KOPT-K1 (cell line): ENCODE measurements around the gene FBXW11.

Experiments
- H3K27ac ChIP-seq: fragments of 200-600 bp; sonication (generic); 2 replicates; pipeline ENCODE4 v1.5.1; 2016; ENCODE audit warnings: antibody characterized with exemption, mild to moderate bottlenecking, low read depth, low read length; ENCODE audit not compliant: poor library complexity, severe bottlenecking
- H3K36me3 ChIP-seq: fragments of 200-600 bp; sonication (generic); 2 replicates; pipeline ENCODE4 v1.5.1; 2017; ENCODE audit warnings: antibody characterized with exemption, mild to moderate bottlenecking, low read length, moderate library complexity; ENCODE audit not compliant: insufficient read depth
- H3K9me3 ChIP-seq: fragments of 200-600 bp; sonication (generic); 2 replicates; pipeline ENCODE4 v1.5.1; 2017; ENCODE audit warnings: antibody characterized with exemption, low read length, mild to moderate bottlenecking; ENCODE audit not compliant: insufficient read depth, poor library complexity, severe bottlenecking

FBXW11 gene

GRCh38 chr5:172004824-172005237 is 1.6 kb downstream of the FBXW11 start:
- H3K27ac ChIP-seq: peak overlapping the region; percentile 90
- no peaks in the 10 kb centered on the region for H3K36me3 ChIP-seq
- no peaks in the 10 kb centered on the region for H3K9me3 ChIP-seq

GRCh38 chr5:172003746-172004145 is 2.7 kb downstream of the FBXW11 start:
- Histone ChIP-seq H3K9me3 (no peaks in the 10 kb centered on the region), H3K27ac (no peak overlapping the region), H3K36me3 (no peaks in the 10 kb centered on the region)

DNA sequence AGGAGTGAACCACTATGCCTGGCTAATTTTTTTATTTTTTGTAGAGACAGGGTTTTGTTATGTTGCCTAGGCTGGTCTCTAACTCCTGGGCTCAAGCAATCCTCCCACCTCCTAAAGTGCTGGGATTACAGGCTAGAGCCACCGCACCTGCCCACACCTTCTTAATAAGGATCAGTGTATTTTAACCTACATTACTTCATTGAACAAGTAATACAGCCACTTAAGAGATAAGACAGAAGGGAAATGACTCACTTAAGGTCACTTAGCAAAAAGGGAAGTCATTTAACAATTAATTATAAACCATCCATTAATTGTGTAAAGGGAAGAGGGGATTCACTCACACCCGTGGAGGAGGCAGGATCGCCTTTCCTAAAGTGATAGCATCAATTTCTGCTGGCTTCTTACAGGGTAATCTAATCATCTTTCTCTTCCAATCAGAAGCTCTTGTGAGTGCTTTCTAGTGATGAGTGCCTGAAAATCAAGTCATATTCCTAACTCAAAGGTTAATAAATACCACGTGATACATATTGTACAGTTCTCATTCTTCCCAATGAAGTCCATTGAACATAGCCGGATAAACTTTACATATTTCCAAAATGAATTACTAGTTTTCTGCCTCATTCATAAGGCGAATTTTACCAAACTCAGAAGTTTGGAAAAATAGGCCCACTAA is 3.5 kb downstream of the FBXW11 start:
- Histone ChIP-seq H3K9me3 (no peaks in the 10 kb centered on the region), H3K36me3 (no peaks in the 10 kb centered on the region), H3K27ac (no peak overlapping the region)

DNA sequence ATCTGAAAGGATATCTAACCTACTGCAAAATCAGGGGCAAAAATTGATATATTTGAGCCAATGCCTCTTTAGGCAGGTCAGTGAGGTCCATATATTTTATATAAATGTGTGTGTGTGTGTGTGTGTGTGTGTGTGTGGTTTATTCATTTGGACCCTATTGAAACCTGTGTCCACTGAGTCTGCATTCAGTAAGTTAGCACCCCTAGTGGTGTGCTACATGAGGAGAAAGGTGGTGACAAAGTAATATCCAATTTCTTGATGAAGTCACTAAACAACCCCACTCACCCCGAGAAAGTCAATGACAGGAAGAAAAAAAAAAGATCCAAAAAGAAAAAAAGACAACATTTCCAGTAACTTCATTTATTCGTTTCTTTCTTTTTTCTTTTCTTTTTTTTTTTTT is 4.1 kb downstream of the FBXW11 start:
- Histone ChIP-seq H3K27ac (no peak overlapping the region), H3K36me3 (no peaks in the 10 kb centered on the region), H3K9me3 (no peaks in the 10 kb centered on the region)

GRCh38 chr5:171999877-172000276 is 6.6 kb downstream of the FBXW11 start:
- H3K9me3 ChIP-seq: no peaks in the 10 kb centered on the region
- H3K27ac ChIP-seq: no peak overlapping the region
- H3K36me3 ChIP-seq: no peaks in the 10 kb centered on the region

- no peaks in the 10 kb centered on the region for H3K36me3 ChIP-seq
- H3K27ac ChIP-seq: no peak overlapping the region
These were observed 7.3 kb downstream of the FBXW11 start for GRCh38 chr5:171999100-171999499.

DNA sequence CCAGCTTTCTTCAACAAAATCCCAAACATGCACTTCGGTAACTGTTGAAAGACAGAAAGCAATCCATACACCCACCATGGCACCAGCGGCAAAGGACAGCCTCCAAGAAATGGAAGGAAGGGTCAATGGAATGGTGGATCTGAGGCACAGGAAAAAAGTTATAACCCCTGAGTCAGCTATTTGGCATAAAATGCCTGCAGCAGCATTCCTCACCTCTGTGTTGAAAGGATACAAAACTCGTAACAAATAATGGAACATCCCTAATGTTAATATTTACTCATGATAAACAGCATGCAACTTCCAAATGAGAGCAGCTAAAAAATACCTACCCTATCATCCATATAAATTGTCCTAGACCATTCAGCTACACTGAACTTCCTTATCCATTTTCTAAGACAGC is 9.4 kb downstream of the FBXW11 start:
- Histone ChIP-seq H3K36me3 (0 out of 2 replicates have a peak, but pooled peaks cover 6% of the 10 kb centered on the region), H3K27ac (no peak overlapping the region), H3K9me3 (no peaks in the 10 kb centered on the region)

More at GRCh38 chr5:171999100-171999499, 7.3 kb downstream of the FBXW11 start:
- H3K9me3 ChIP-seq: no peaks in the 10 kb centered on the region

- no peak overlapping the region for H3K27ac ChIP-seq
- H3K36me3 ChIP-seq: 0 out of 2 replicates have a peak, but pooled peaks cover 15% of the 10 kb centered on the region
These were observed 13.6 kb downstream of the FBXW11 start for GRCh38 chr5:171992813-171993212.

DNA sequence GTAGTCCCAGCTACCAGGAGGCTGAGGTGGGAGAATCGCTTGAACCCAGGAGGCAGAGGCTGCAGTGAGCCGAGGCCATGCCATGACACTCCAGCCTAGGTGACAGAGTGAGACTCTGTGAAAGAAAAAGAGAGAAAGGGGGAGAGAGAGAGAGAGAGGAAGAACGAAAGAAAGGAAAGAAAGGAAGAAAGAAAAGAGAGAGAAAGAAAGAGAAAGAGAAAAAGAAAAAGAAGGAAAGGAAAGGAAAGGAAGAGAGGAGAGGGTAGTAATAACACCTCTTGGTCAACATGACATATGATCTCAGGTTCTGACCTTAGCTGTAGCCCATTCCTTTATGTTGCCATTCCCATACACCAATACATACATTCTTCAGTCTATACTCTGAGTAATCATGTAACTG is 14.1 kb downstream of the FBXW11 start:
- H3K36me3 ChIP-seq: 0 out of 2 replicates have a peak, but pooled peaks cover 15% of the 10 kb centered on the region
- no peaks in the 10 kb centered on the region for H3K9me3 ChIP-seq
- H3K27ac ChIP-seq: no peak overlapping the region

More at GRCh38 chr5:171992813-171993212, 13.6 kb downstream of the FBXW11 start:
- H3K9me3 ChIP-seq: no peaks in the 10 kb centered on the region

DNA sequence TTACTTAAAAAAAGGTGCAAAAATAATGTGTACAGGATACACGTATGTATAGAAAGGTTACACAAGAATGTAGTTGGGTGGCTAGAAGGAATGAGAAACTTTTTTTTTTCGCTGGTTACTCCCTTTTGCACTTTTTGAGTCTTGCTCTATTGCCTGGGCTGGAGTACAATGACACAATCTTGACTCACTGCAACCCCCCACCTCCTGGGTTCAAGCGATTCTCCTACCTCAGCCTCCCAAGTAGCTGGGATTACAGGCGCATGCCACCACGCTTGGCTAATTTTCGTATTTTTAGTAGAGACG is 15.8 kb downstream of the FBXW11 start:
- H3K36me3 ChIP-seq: 0 out of 2 replicates have a peak, but pooled peaks cover 15% of the 10 kb centered on the region
- H3K9me3 ChIP-seq: no peaks in the 10 kb centered on the region
- no peak overlapping the region for H3K27ac ChIP-seq

GRCh38 chr5:171989946-171990712 is 16.3 kb downstream of the FBXW11 start:
- H3K36me3 ChIP-seq: 0 out of 2 replicates have a peak, but pooled peaks cover 15% of the 10 kb centered on the region
- H3K9me3 ChIP-seq: no peaks in the 10 kb centered on the region
- no peak overlapping the region for H3K27ac ChIP-seq

DNA sequence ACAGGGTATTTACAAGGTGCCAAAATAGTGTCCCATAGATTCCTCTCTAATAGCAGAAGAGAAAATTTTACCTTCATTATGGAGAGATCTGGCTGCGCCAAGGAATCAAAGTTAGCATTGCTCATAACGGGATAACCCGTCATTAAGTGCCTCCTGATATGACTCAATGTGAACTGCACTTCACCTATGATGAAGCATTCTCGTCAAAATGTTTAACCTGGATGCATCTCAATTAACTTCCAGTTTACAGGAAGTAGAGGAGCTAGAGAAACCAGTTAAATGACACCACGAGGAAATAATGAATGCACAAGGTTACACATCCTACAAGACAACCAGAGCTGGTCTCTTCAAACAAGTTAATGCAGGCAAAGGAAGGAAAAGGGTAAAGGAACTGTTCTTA is 17.2 kb downstream of the FBXW11 start:
- 0 out of 2 replicates have a peak, but pooled peaks cover 15% of the 10 kb centered on the region for H3K36me3 ChIP-seq
- no peak overlapping the region for H3K27ac ChIP-seq

GRCh38 chr5:171986772-171987171 is 19.7 kb downstream of the FBXW11 start:
- H3K36me3 ChIP-seq: 0 out of 2 replicates have a peak, but pooled peaks cover 9% of the 10 kb centered on the region
- H3K9me3 ChIP-seq: no peaks in the 10 kb centered on the region
- H3K27ac ChIP-seq: no peak overlapping the region

More for the DNA sequence above, 17.2 kb downstream of the FBXW11 start:
- H3K9me3 ChIP-seq: no peaks in the 10 kb centered on the region

DNA sequence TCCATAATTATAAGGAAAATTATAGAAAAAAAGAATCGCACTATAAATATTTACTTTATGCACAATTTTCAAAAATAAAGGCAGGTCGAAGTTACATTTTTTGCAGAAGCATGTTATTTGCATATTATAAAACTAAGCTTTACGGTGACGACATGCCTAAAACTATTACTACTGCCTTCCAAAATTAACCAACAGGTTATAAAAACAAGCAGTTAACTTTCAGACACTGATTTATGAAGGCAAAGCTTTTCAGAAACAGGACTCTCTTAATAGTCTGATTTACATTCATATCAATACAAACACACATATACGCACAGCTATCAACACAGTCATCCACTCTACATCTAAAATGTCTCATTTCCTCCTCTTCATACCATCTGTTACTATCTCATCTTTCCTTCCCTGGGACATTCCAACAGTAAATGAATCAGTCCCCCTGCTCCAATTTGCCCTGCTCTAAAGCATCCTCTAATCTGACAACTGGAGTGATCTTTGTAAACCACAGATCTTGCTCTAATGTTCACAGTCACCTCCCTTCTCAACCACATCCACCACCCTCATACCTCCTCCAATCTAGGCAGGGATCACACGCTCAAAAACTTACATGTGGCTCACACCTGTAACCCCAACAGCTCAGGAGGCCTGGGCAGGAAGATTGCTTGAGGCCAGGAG is 21.6 kb downstream of the FBXW11 start:
- Histone ChIP-seq H3K36me3 (0 out of 2 replicates have a peak, but pooled peaks cover 4% of the 10 kb centered on the region), H3K27ac (no peak overlapping the region), H3K9me3 (peaks cover 15% of the 10 kb centered on the region)

DNA sequence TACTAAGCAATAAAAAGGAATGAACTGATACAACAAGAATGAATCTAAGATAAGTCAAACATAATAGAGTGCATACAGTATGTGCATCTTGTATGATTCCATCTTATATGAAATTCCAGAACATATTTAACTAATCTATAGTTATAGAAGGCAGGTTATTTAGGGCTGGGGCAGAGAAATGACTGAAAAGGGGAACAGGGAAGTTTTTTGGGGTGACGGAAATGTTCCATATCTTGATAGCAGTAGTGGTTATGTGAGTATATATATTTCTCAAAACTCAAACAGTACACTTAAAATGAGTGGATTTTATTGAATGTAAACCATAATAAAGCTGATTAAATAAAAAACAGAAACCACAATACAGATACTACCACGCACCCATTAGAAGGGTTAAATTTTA is 24.6 kb downstream of the FBXW11 start:
- peaks cover 27% of the 10 kb centered on the region for H3K9me3 ChIP-seq
- H3K36me3 ChIP-seq: no peaks in the 10 kb centered on the region
- no peak overlapping the region for H3K27ac ChIP-seq
